Heart left ventricle (tissue), 13 donors: ENCODE measurements around the gene UBAP1L.

ENCODE experiments used
- POLR2A ChIP-seq, 2 donors: fragments of 450-650 bp; IDR thresholded peaks; one replicate each; pipeline ENCODE4 v1.6.1; 2017; ENCODE audit warnings: antibody characterized with exemption in 2 of 2, mild to moderate bottlenecking in 2 of 2, moderate library complexity in 2 of 2
- TF ChIP-seq, protein P1 (sequence below), 12 donors: fragments of 200-600 bp; sonication (generic) in 4 of 12; IDR thresholded peaks; one replicate each; pipeline versions ENCODE4 v1.5.0 to v1.8.0; 2018 to 2022; ENCODE audit warnings: antibody characterized with exemption in 12 of 12, mild to moderate bottlenecking in 5 of 12
- donor health status: ischemic (EF 13 %, LVEDD 7.1; RV severe dilation, severe dysfunction).
- donor health status: DM: no; HTN: yes; CAD: no.
- donor health status: DM: no; HTN: no; CAD: no.
- donor health status: ischemic (EF 25% LVEDD 6.9; RV normal size, moderate dysfunction).
- donor health status: ischemic (EF 25% LVEDD 5.7; RV mildly dilated, moderate dysfunction).
- donor health status: ischemic (EF 35%, LVEDD 5.7; RV mildly dilated, moderate dysfunction).
- donor health status: nonischemic (EF 11% LVEDD 7.7; RV severe dilation, severe dysfunction).
- donor health status: DM: yes; HTN: yes; CAD: no.
- donor health status: PGD.
- donor health status: ischemic (EF 29% LVEDD 5.4; RV normal size, mild dysfunction).
- donor health status: nonischemic (EF 23%, LVEDD 6.1; RV moderate dilation, normal function).

DNA sequence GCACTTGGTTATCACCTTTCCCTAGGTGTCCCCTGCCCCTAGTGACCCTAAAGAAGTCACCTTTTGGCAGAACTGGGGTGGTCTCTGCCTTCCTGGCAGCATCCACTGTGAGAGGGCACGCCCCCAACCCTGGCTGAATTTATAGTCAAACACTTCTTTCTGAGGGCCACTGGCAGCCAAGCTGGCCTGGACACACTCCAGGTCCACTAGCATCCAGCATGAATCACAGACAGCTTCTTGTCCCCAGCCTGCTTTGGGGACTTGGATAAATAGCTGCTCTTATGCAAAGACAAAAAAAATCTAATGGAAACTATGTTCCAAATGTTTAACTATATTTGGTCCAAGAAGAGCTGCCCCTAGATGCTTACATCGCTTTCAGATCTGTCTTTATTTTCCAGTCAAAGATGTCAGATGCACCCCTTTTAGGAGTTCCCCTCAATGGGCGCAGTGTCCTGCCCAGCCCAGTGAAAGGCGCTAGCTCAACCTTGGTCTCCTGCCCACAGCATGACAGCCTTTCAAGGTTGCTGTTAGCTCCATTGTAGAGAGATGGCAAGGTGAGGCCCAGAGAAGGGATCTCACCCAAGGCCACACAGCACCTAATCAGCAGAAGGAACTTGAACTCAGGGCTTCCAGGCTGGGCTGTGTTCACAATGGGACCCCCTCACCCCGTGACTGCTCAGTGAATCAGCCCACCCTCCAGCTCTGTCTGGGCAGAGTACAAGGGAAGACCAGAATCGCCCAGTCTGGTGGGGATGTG is 54.2 kb downstream of the UBAP1L start:
- TF ChIP-seq, protein P1, sequence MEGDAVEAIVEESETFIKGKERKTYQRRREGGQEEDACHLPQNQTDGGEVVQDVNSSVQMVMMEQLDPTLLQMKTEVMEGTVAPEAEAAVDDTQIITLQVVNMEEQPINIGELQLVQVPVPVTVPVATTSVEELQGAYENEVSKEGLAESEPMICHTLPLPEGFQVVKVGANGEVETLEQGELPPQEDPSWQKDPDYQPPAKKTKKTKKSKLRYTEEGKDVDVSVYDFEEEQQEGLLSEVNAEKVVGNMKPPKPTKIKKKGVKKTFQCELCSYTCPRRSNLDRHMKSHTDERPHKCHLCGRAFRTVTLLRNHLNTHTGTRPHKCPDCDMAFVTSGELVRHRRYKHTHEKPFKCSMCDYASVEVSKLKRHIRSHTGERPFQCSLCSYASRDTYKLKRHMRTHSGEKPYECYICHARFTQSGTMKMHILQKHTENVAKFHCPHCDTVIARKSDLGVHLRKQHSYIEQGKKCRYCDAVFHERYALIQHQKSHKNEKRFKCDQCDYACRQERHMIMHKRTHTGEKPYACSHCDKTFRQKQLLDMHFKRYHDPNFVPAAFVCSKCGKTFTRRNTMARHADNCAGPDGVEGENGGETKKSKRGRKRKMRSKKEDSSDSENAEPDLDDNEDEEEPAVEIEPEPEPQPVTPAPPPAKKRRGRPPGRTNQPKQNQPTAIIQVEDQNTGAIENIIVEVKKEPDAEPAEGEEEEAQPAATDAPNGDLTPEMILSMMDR (IDR thresholded peaks at IDR 0.05): no peak
- TF ChIP-seq POLR2A (IDR thresholded peaks at IDR 0.05): no peak
